ENCODE measurements around the gene COX14.
"Not testable (repeated sequence)": the region's sequence is repeated elsewhere in the genome, so short reads cannot be mapped to it uniquely, and the experiment has no call there.

DNA sequence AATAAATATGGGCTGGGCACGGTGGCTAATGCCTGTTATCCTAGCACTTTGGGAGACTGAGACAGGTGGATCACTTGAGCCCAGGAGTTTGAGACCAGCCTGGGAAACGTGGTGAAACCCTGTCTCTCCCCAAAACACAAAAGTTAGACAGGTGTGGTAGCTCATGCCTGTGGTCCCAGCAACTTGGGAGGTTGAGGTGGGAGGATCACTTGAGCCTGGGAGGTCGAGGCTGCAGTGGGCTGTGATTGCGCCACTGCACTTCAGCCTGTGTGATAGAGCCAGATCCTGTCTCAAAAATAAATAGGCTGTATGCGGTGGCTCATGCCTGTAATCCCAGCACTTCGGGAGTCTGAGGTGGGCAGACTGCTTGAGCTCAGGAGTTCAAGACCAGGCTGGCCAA is 36.0 kb downstream of the COX14 start:
- TF ChIP-seq, protein P1, sequence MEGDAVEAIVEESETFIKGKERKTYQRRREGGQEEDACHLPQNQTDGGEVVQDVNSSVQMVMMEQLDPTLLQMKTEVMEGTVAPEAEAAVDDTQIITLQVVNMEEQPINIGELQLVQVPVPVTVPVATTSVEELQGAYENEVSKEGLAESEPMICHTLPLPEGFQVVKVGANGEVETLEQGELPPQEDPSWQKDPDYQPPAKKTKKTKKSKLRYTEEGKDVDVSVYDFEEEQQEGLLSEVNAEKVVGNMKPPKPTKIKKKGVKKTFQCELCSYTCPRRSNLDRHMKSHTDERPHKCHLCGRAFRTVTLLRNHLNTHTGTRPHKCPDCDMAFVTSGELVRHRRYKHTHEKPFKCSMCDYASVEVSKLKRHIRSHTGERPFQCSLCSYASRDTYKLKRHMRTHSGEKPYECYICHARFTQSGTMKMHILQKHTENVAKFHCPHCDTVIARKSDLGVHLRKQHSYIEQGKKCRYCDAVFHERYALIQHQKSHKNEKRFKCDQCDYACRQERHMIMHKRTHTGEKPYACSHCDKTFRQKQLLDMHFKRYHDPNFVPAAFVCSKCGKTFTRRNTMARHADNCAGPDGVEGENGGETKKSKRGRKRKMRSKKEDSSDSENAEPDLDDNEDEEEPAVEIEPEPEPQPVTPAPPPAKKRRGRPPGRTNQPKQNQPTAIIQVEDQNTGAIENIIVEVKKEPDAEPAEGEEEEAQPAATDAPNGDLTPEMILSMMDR (conservative IDR thresholded peaks at IDR 0.05), result not testable (repeated sequence)
- TF ChIP-seq ZFX (IDR thresholded peaks at IDR 0.05), result not testable (repeated sequence)
